H1 (cell line): Measurements from ENCODE around the gene LRWD1. TPM values are rescaled to one million over a fixed set of nuclear protein-coding genes. Genes with fewer than 3 reads are reported as not detected.

Experiments used
- BCL11A ChIP-seq, 2 experiments: IDR thresholded peaks; one replicate each; pipeline ENCODE4 v1.6.1; 2011; ENCODE audit warnings: low read depth in 2 of 2, low read length in 2 of 2, mild to moderate bottlenecking in 2 of 2
- CHD2 ChIP-seq: IDR thresholded peaks from 2 replicates; pipeline ENCODE4 v1.6.1; 2012; ENCODE audit warnings: low read length, improper control_type of control experiment
- FOSL1 ChIP-seq: IDR thresholded peaks from 2 replicates; pipeline ENCODE4 v1.6.1; 2011; ENCODE audit warnings: mild to moderate bottlenecking, low read depth, low read length, moderate library complexity; ENCODE audit not compliant: insufficient read depth
- JUND ChIP-seq: IDR thresholded peaks from 2 replicates; pipeline ENCODE4 v1.6.1; 2011; ENCODE audit warnings: mild to moderate bottlenecking, improper control_type of control experiment, low read length
- SP1 ChIP-seq: IDR thresholded peaks from 2 replicates; pipeline ENCODE4 v1.6.1; 2011; ENCODE audit warnings: low read depth, low read length
- polyA plus RNA-seq, 7 experiments: library from polyadenylated mRNA; depleted of rRNA in 3 of 7; stranded (reverse) in 5 of 7; unstranded in 2 of 7; fragments of >200 nt in 5 of 7; fragments of 200-250 nt in 2 of 7; gene quantifications; 1 replicate in 5 of 7; 2 replicates in 1 of 7; 4 replicates in 1 of 7; pipeline versions ENCODE4 v1.2.1 to v1.2.3, GENCODE V29; 2011 to 2013; ENCODE audit warnings: missing spikeins in 2 of 7, mixed read lengths in 2 of 7
- total RNA-seq: library from RNA; stranded (reverse); fragmentation: NEBNext Ultra II Directional; extraction: Animal tissue kit (Norgen Biotek cat#: 25700); gene quantifications from 2 replicates; pipeline ENCODE4 v1.2.1, GENCODE V29; 2021
- TF ChIP-seq, protein P1 (sequence below), 3 experiments: IDR thresholded peaks; 1 replicate in 2 of 3; 2 replicates in 1 of 3; pipeline versions ENCODE4 v1.5.1 to v1.6.1; 2011; ENCODE audit warnings: low read length in 3 of 3, mild to moderate bottlenecking in 3 of 3, inconsistent platforms in 2 of 3, low read depth in 1 of 3, moderate library complexity in 1 of 3; ENCODE audit not compliant: insufficient read depth in 1 of 3; ENCODE audit errors: control extremely low read depth in 1 of 3

The LRWD1 gene
- total and polyA plus RNA-seq, 2 of the 8 experiments (the other 6 are each of a cell fraction or from before 2014, with no cell fraction given), result 23.4 to 26.8 TPM

DNA sequence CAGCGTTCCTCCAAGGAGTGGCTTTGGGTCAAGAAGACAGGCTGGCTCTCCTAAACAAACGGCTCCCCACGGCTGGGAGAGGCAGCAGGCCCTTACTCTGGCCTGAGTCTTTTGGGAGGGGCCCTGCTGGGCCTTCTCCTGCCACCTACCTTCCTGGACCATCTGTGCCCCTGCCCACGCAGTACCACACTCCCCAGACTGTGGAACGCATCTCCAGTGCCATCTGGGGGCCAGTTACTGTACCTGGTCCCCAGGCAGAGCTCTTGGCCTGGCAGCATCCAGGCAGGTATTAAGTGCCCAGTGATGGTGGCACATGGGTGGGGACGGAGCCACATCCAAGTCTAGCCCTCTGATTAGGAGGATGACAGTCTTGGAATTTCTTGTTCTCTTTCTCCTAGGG is 14.5 kb upstream of the LRWD1 start (continued):
- TF ChIP-seq, protein P1, sequence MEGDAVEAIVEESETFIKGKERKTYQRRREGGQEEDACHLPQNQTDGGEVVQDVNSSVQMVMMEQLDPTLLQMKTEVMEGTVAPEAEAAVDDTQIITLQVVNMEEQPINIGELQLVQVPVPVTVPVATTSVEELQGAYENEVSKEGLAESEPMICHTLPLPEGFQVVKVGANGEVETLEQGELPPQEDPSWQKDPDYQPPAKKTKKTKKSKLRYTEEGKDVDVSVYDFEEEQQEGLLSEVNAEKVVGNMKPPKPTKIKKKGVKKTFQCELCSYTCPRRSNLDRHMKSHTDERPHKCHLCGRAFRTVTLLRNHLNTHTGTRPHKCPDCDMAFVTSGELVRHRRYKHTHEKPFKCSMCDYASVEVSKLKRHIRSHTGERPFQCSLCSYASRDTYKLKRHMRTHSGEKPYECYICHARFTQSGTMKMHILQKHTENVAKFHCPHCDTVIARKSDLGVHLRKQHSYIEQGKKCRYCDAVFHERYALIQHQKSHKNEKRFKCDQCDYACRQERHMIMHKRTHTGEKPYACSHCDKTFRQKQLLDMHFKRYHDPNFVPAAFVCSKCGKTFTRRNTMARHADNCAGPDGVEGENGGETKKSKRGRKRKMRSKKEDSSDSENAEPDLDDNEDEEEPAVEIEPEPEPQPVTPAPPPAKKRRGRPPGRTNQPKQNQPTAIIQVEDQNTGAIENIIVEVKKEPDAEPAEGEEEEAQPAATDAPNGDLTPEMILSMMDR (IDR thresholded peaks at IDR 0.05; ENCODE audit: control extremely low read depth in 1 of 3, insufficient read depth in 1 of 3, low read depth in 1 of 3, low read length in 3 of 3), result peak; percentile 28 to 41 (median 30)
- no peak for TF ChIP-seq SP1
- TF ChIP-seq BCL11A (IDR thresholded peaks at IDR 0.05; ENCODE audit: low read depth in 2 of 2, low read length in 2 of 2), result no peak
- no peak for TF ChIP-seq JUND
- no peak for TF ChIP-seq FOSL1
- no peak for TF ChIP-seq CHD2
